ENCODE measurements around the gene CEP19. TPM values are rescaled to one million over a fixed set of nuclear protein-coding genes. Genes with fewer than 3 reads are reported as not detected.
"Not testable (repeated sequence)": the region's sequence is repeated elsewhere in the genome, so short reads cannot be mapped to it uniquely, and the experiment has no call there.

The CEP19 gene, protein sequence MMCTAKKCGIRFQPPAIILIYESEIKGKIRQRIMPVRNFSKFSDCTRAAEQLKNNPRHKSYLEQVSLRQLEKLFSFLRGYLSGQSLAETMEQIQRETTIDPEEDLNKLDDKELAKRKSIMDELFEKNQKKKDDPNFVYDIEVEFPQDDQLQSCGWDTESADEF
- 0.73 TPM for total RNA-seq

DNA sequence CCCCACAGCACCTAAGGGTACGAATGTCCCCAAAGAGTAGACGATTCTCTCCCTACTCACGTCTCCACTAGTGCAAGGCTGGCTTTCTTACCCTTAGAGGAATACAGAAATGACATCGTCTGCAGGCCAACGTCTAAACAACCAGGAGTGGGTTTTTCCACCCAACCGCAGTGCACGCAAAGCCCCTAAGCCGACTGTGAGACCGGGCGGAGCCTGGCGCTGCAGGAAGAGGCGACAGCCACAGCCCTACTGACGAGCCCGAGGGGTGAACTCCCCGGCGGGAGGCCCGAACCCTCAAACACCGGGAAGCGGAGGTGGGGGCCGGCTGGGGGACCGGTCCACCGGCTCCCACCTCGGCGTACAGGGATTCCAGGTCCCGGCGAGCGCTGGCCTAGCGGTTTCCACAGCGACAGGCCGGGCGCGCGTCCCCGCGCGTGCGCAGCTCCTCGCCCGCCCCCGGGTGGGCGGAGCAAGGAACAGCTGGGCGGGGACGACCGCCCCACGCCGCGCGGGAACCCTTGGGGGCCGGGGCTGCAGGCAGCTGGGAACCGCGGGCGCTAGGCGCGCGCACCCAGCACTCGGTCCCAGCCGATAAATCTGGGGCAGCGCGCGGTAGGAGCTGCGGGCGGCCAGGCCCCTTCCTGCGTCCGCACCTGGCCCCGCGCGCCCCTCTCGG lies at the start of gene CEP19, which contains the start of gene PIGX:
TSS of gene CEP19 (minus strand) at position 413 of the 676 bp plus-strand sequence. CDS start 3,593 bp downstream, outside the sequence.
TSS of gene PIGX (plus strand) at position 540 of the 676 bp plus-strand sequence.
- peaks cover 25% of the 10 kb centered on the region for H3K4me1 ChIP-seq (ENCODE audit: insufficient read depth, low read length)
- no peaks in the 10 kb centered on the region for H3K27me3 ChIP-seq (ENCODE audit: insufficient read depth, low read length)
- peak within 1 kb of the TSS; percentile 69 for H3K4me3 ChIP-seq (ENCODE audit: low read length)
- H3K9me3 ChIP-seq (ENCODE audit: low read depth, low read length): no peaks in the 10 kb centered on the region

DNA sequence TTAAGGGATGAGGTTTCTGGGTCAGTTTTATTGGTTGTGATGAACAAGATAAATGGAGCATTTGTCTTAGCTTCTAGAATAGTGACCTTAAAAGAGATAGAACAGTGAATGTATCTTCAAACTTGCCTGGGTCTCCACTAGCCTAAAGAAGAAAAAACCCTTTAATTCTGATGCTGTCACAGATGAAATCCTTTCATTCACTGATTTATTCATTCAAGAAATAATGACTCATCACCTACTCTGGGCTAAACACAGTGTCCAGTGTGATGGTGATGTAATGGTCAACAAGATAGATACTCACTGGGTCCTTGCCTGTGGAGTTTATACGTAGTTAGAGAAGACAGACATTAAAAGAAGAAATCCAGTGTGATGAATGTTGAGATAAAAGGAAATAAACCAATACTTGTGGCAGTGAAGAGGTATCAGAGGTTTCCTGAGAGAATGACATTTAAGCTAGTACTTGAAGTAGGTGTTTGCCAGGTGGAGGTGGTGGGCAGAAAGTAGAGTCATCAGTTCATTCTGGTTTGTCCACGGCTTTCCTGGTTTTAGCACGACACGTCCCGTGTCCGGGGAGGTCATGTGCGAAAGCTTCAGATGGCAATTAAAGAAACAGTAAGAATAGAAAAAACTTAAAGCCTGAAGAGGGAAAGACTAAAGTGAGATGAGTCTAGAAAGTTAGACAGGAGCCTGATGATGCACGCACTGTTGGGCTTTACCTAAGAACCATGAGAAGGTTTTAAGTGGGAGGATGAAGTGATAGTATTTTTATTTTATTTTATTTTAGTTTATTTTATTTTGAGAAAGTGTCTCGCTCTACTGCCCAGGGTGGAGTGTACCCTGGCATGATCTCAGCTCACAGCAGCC lies 46.1 kb upstream of the CEP19 start:
- Histone ChIP-seq H3K4me1 (ENCODE audit: insufficient read depth, low read length) (peaks cover 10% of the 10 kb centered on the region), H3K27me3 (ENCODE audit: insufficient read depth, low read length) (no peaks in the 10 kb centered on the region), H3K9me3 (ENCODE audit: low read depth, low read length) (peaks cover 5% of the 10 kb centered on the region), H3K4me3 (ENCODE audit: low read length) (no peak overlapping the region)

DNA sequence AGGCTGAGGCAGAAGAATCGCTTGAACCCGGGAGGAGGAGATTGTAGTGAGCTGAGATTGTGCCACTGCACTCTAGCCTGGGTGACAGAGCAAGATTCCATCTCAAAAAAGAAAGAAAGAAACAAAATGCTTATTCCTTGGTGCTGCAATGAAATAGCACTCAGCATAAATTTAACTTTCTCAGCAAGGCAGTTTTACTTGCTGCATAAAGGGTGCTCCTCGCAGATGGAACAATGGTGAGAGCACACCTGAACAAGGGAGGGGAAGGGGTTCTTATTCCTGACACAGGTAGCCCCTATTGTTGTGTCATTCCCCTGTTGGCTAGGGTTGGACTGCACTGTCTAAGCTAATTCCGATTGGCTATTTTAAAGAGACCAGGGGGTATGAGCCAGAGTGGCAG lies 44.7 kb upstream of the CEP19 start:
- H3K9me3 ChIP-seq (ENCODE audit: low read depth, low read length): peaks cover 5% of the 10 kb centered on the region
- no peak overlapping the region for H3K4me3 ChIP-seq (ENCODE audit: low read length)
- no peaks in the 10 kb centered on the region for H3K27me3 ChIP-seq (ENCODE audit: insufficient read depth, low read length)
- H3K4me1 ChIP-seq (ENCODE audit: insufficient read depth, low read length): peaks cover 10% of the 10 kb centered on the region

DNA sequence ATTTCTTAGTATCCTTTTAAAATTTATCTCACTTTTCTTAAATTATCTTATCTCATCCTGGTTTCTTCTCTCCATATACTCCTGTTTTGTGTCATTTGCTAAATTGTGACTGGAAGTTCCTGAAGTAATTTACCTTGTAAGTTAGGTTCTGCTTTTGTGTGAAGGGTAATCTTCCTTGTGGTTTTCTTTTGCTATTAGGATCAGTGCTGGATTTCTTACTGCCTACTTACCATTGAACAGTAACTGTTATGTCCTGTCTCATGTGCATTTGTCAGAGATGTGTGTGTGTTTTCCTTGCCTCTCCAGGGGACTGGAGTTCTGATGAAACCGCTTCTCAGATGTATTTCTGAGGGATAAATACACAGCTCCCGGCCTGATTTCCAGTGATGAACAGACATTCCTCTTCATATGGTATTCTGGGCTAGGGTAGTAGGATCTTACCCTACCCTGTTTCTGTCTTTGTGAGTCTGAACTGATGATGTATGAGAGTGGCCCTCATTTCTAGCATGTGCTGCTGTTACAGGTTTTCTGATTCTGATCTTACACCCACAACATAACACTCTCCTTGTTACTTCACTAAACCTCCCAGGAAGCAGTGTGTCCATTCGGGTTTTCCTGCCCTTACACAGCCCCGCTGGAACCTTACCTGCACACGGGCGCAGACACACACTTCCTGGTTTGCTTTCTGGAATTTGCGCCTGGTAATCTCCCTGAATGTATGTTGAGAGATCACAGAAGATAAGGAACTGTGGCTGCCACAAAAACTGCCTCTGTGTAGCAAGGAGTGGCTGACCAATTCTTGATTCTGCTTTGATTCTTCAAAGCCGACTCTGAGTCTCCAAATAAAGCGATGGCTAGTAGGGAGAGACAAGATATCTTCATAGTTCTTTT lies 42.3 kb upstream of the CEP19 start:
- H3K9me3 ChIP-seq (ENCODE audit: low read depth, low read length): peaks cover 5% of the 10 kb centered on the region
- peaks cover 18% of the 10 kb centered on the region for H3K4me1 ChIP-seq (ENCODE audit: insufficient read depth, low read length)
- H3K4me3 ChIP-seq (ENCODE audit: low read length): no peak overlapping the region
- no peaks in the 10 kb centered on the region for H3K27me3 ChIP-seq (ENCODE audit: insufficient read depth, low read length)

DNA sequence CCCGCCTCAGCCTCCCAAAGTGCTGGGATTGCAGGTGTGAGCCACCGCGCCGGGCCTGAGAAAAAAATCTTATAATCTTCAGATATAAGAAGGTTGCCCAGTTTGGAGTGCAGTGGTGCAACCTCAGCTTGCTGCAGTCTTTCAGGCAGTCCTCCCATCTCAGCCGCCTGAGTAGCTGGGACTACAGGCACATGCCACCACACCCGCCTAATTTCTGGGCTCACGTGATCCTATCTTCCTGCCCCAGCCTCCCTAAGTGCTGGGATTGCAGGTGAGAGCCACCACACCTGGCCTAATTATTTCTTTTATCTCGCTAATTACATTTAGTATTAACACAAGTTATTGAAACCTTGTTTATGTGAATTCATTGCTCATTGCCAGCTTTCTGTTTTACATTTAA lies 41.2 kb upstream of the CEP19 start:
- no peaks in the 10 kb centered on the region for H3K27me3 ChIP-seq (ENCODE audit: insufficient read depth, low read length)
- H3K4me3 ChIP-seq (ENCODE audit: low read length): no peak overlapping the region
- peaks cover 28% of the 10 kb centered on the region for H3K4me1 ChIP-seq (ENCODE audit: insufficient read depth, low read length)
- H3K9me3 ChIP-seq (ENCODE audit: low read depth, low read length): peaks cover 5% of the 10 kb centered on the region

DNA sequence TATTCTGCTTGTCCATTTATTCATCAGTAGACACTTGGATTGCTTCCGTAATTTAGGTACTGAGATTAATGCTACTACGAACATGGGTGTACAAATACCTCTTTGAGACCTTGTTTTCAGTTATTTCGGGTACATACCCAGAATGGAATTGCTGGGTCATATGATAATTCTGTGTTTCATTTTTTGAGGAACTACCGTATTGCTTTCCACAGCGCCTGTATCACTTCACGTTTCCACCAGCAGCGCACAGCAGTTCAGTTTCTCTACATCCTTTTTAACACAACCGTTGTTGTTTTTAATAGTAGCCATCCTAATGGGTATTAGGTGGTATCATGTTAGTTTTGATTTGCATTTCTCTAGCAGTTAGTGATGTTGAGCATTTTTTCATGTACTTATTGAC lies 37.1 kb upstream of the CEP19 start:
- Histone ChIP-seq H3K4me3 (ENCODE audit: low read length) (no peak overlapping the region), H3K27me3 (ENCODE audit: insufficient read depth, low read length) (no peaks in the 10 kb centered on the region), H3K9me3 (ENCODE audit: low read depth, low read length) (peaks cover 4% of the 10 kb centered on the region), H3K4me1 (ENCODE audit: insufficient read depth, low read length) (peaks cover 29% of the 10 kb centered on the region)

DNA sequence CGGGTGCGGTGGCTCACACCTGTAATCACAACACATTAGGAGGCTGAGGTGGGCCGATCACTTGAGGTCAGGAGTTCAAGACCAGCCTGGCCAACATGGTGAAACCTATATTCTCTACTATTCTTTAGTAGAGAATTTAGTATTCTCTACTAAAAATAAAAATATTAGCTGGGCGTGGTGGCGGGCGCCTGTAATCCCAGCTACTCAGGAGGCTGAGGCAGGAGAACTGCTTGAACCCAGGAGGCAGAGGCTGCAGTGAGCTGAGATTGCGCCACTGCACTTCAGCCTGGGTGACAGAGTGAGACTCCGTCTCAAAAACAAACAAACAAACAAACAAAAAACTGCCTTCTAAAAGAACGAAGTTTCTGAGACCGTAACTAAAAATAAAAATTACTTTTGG lies 31.5 kb upstream of the CEP19 start:
- H3K4me1 ChIP-seq (ENCODE audit: insufficient read depth, low read length): peaks cover 46% of the 10 kb centered on the region
- not testable (repeated sequence) for H3K9me3 ChIP-seq (ENCODE audit: low read depth, low read length); H3K4me3 ChIP-seq (ENCODE audit: low read length); H3K27me3 ChIP-seq (ENCODE audit: insufficient read depth, low read length)

DNA sequence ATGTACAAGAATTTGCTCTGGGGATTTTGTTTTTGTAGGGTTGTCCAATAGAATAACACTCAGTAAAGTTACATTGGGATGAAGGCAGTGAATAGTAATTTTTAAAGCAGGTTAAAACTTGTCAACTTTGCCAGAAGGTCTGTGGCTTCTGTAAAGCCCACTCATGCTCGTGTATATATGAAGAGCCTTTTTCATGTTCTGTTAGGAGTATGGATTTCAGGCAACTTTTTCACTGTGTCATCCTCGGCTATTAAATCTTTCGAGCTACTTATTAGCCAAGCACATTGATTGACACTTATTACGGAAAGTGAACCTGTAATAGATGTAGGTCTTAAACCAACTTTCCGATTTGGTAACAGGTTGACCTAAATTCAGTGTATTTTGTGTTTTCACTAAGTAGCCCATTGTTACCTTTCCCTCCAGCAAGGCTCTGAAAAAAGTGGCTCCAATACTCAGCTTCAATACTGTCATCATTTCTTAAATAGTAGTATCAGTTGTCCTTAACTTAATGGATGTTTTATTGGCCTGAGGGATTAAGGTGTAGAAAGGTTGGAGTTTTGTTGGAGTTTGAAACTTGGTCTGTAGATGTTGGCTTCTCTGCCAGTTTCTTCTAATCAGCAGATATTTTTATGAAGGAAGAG lies 29.3 kb upstream of the CEP19 start:
- no peaks in the 10 kb centered on the region for H3K27me3 ChIP-seq (ENCODE audit: insufficient read depth, low read length)
- H3K4me1 ChIP-seq (ENCODE audit: insufficient read depth, low read length): peaks cover 40% of the 10 kb centered on the region
- no peaks in the 10 kb centered on the region for H3K9me3 ChIP-seq (ENCODE audit: low read depth, low read length)
- H3K4me3 ChIP-seq (ENCODE audit: low read length): peak overlapping the region; percentile 91

DNA sequence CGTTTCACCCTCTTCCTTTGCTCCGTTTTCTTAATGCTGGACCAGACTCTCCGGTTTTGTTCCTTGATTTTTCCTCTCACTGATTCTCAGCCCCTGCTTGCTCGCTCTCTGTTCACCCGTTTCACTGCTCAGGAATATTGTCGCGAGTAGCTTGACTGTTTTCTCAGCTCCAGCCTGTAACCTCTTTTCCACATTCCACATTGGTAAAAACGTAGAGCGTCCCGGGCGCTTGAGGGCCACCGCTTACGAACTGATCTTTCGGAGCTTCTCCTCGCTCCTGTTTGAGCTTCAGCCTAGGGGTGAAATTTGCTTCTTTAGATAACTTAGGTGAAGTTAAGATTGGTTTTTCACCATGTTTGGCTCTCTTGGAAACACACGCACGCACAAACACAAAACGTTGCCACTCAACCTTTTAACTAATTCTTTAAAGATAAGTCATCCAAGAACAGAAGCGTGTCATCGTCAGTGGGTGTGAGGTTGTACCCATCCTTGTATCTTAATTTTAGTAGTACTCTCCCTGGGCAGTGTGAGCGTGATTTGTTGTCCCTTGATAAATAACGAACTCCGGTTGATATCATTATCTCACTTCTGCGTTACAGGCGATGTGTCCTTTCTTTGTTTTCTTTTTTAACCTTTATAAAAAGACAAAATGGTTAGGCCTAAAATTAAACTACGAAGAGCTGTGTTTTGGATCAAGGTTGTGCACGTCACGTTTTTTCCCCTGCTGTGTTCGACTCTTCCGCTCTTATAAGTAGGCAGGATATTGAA lies 28.6 kb upstream of the CEP19 start:
- Histone ChIP-seq H3K4me3 (ENCODE audit: low read length) (peak overlapping the region; percentile 91), H3K27me3 (ENCODE audit: insufficient read depth, low read length) (no peaks in the 10 kb centered on the region), H3K9me3 (ENCODE audit: low read depth, low read length) (no peaks in the 10 kb centered on the region), H3K4me1 (ENCODE audit: insufficient read depth, low read length) (peaks cover 40% of the 10 kb centered on the region)

DNA sequence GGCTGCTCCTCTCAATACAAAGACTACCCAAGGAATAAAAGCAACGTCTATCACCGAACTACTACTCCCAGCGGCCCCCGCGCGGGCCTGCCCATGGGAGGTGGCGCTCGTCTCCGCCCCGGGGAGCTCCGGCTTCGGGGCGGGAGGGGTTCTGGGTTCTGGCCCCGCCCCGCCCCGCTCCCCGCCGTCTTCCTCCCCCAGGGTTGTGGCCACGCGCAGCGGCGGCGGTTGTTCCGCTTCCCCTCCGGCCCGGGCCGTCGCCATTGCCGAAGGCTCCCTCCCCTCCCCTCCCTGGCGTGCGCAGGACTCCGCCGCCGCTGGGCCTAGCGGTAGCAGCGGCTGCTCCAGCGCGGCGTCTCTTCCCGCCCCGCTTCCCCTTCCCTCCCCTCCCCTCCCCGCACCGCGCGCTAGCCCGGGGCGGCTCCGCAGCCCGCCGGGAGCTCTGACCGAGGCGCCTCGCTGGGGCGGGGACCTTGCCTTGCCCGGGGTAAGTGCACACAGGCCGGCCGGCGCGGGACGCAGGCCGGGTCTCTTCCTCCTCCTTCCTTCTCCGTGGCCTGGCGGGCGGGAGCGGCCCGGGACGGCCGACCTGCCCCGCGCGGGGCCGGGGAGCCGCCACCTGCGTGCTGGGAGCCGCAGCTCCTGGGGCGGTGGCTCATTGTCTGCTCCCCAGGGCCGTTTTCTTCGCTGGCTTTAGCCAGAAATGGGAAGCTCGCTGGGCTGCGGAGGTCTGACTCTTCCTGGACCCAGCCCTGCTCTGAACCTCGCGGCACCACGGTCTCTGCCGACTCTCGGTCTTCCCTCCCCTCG lies 27.8 kb upstream of the CEP19 start, which contains the start of gene PAK2:
TSS of gene PAK2 (plus strand) at position 187 of the 810 bp plus-strand sequence. CDS start 42,790 bp downstream, outside the sequence.
- peaks cover 34% of the 10 kb centered on the region for H3K4me1 ChIP-seq (ENCODE audit: insufficient read depth, low read length)
- no peaks in the 10 kb centered on the region for H3K9me3 ChIP-seq (ENCODE audit: low read depth, low read length)
- peak within 1 kb of the TSS; percentile 91 for H3K4me3 ChIP-seq (ENCODE audit: low read length)
- H3K27me3 ChIP-seq (ENCODE audit: insufficient read depth, low read length): no peaks in the 10 kb centered on the region

DNA sequence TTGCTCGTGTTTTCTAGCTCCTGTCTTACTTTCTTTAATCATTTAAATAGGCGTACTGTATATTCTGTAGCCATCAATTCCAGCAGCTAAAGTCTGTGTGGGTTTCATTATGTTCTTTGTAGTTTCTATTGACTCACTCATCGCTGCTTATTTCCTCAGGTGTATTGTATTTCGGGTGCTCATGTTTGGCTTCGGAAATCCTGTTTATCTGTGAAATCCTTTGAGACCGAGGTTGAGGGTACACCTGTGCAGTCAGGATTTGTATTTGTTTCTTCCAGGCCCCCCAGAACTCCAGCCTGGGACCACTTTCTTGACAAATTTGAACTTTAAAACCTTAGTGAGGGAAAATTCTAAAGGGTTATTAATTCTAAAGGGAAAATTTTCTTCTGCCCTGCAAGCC lies 25.6 kb upstream of the CEP19 start:
- Histone ChIP-seq H3K4me1 (ENCODE audit: insufficient read depth, low read length) (peaks cover 20% of the 10 kb centered on the region), H3K4me3 (ENCODE audit: low read length) (no peak overlapping the region), H3K9me3 (ENCODE audit: low read depth, low read length) (no peaks in the 10 kb centered on the region), H3K27me3 (ENCODE audit: insufficient read depth, low read length) (no peaks in the 10 kb centered on the region)

DNA sequence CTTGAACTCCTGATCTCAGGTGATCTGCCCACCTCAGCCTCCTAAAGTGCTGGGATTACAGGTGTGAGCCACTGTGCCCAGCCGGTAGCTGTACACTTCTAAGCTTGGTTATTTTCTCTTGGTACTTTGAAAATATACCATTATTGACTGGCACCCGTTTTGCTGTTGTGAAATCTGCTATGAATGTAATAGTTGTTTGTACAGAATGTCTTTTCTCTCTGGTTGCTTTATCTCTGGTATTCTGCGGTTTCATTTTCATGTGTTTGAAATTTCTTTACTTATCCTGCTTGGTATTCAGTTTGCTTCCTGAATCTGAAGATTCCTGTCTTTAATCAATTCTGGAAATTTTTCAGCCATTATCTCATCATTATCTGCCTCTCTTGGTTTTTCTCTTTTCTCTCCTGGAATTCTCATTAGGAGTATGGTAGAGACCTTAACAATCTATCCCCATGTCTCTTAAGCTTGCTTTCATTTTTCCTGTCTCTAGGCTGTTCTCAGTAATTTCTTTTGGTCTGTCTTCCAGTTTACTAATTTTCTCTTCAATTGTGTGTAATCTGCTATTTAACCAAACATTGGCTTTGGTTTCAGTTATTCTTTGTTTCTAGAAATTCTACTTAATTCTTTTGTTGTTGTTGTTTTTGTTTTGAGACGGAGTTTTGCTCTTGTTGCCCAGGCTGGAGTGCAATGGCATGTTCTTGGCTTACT lies 24.8 kb upstream of the CEP19 start:
- no peaks in the 10 kb centered on the region for H3K9me3 ChIP-seq (ENCODE audit: low read depth, low read length)
- H3K4me1 ChIP-seq (ENCODE audit: insufficient read depth, low read length): peaks cover 13% of the 10 kb centered on the region
- no peaks in the 10 kb centered on the region for H3K27me3 ChIP-seq (ENCODE audit: insufficient read depth, low read length)
- no peak overlapping the region for H3K4me3 ChIP-seq (ENCODE audit: low read length)
